Endothelial cell (in vitro differentiated cells): ENCODE measurements around the gene RCHY1. TPM values are rescaled to one million over a fixed set of nuclear protein-coding genes. Genes with fewer than 3 reads are reported as not detected.
"Not testable (repeated sequence)": the region's sequence is repeated elsewhere in the genome, so short reads cannot be mapped to it uniquely, and the experiment has no call there.

ENCODE experiments used
- DNase-seq: peaks from one replicate; pipeline ENCODE4 v3.0.0; 2021; ENCODE audit warnings: low spot score
- H3K27ac Mint-ChIP-seq: one replicate; pipeline ENCODE4 v1.8.0; 2021; ENCODE audit warnings: mixed read lengths, inconsistent platforms; ENCODE audit not compliant: unreplicated experiment
- H3K27me3 Mint-ChIP-seq: one replicate; pipeline ENCODE4 v1.8.0; 2021; ENCODE audit warnings: mild to moderate bottlenecking, moderate library complexity, mixed read lengths, inconsistent platforms; ENCODE audit not compliant: unreplicated experiment
- H3K36me3 Mint-ChIP-seq: one replicate; pipeline ENCODE4 v1.8.0; 2021; ENCODE audit warnings: mild to moderate bottlenecking, low read depth, mixed read lengths, inconsistent platforms; ENCODE audit not compliant: unreplicated experiment
- H3K4me1 Mint-ChIP-seq: one replicate; pipeline ENCODE4 v1.8.0; 2021; ENCODE audit warnings: mild to moderate bottlenecking, mixed read lengths, inconsistent platforms; ENCODE audit not compliant: unreplicated experiment
- H3K4me3 Mint-ChIP-seq: one replicate; pipeline ENCODE4 v1.8.0; 2021; ENCODE audit warnings: mild to moderate bottlenecking, mixed read lengths, inconsistent platforms; ENCODE audit not compliant: unreplicated experiment
- H3K9me3 Mint-ChIP-seq: one replicate; pipeline ENCODE4 v1.8.0; 2021; ENCODE audit warnings: mixed read lengths, inconsistent platforms; ENCODE audit not compliant: unreplicated experiment
- CTCF ChIP-seq: fragments of 200-600 bp; sonication (generic); IDR thresholded peaks from one replicate; pipeline ENCODE4 v1.5.0; 2021; ENCODE audit warnings: antibody characterized with exemption; ENCODE audit not compliant: unreplicated experiment
- total RNA-seq: library from RNA; stranded (reverse); fragmentation: NEBNext Ultra II Directional; extraction: Animal tissue kit (Norgen Biotek cat#: 25700); gene quantifications from one replicate; pipeline ENCODE4 v1.2.1, GENCODE V29; 2021; ENCODE audit not compliant: unreplicated experiment

The RCHY1 gene
- total RNA-seq, 1 donor from 2014 or later: 40.7 TPM

GRCh38 chr4:75552452-75552851 lies 38.2 kb upstream of the RCHY1 start:
- Mint-ChIP-seq H3K36me3 (no peaks in the 10 kb centered on the region), H3K4me1 (peaks cover 3% of the 10 kb centered on the region), H3K27ac (no peak overlapping the region), H3K27me3 (no peaks in the 10 kb centered on the region), H3K9me3 (no peaks in the 10 kb centered on the region), H3K4me3 (no peak overlapping the region)
- TF ChIP-seq CTCF: no peak
- DNase-seq: no peak

GRCh38 chr4:75549019-75549418 lies 34.8 kb upstream of the RCHY1 start:
- H3K4me3 Mint-ChIP-seq: no peak overlapping the region
- no peak overlapping the region for H3K27ac Mint-ChIP-seq
- no peaks in the 10 kb centered on the region for H3K9me3 Mint-ChIP-seq
- no peaks in the 10 kb centered on the region for H3K27me3 Mint-ChIP-seq
- peaks cover 3% of the 10 kb centered on the region for H3K4me1 Mint-ChIP-seq
- DNase-seq: no peak
- TF ChIP-seq CTCF: no peak
- no peaks in the 10 kb centered on the region for H3K36me3 Mint-ChIP-seq

GRCh38 chr4:75547647-75548387 lies 33.6 kb upstream of the RCHY1 start:
- Mint-ChIP-seq H3K9me3 (no peaks in the 10 kb centered on the region), H3K36me3 (no peaks in the 10 kb centered on the region), H3K27me3 (no peaks in the 10 kb centered on the region), H3K27ac (no peak overlapping the region), H3K4me3 (no peak overlapping the region), H3K4me1 (peaks cover 3% of the 10 kb centered on the region)
- peak; percentile 26 for DNase-seq
- no peak for TF ChIP-seq CTCF

- H3K9me3 Mint-ChIP-seq: no peaks in the 10 kb centered on the region
- peaks cover 3% of the 10 kb centered on the region for H3K4me1 Mint-ChIP-seq
- H3K4me3 Mint-ChIP-seq: no peak overlapping the region
- no peak for TF ChIP-seq CTCF
- H3K36me3 Mint-ChIP-seq: no peaks in the 10 kb centered on the region
- H3K27me3 Mint-ChIP-seq: no peaks in the 10 kb centered on the region
- no peak for DNase-seq
- no peak overlapping the region for H3K27ac Mint-ChIP-seq
Observed at GRCh38 chr4:75545526-75545925, 31.3 kb upstream of the RCHY1 start.

GRCh38 chr4:75544870-75545269 lies 30.7 kb upstream of the RCHY1 start:
- Mint-ChIP-seq H3K36me3 (no peaks in the 10 kb centered on the region), H3K4me3 (no peak overlapping the region), H3K27me3 (no peaks in the 10 kb centered on the region), H3K9me3 (no peaks in the 10 kb centered on the region), H3K27ac (no peak overlapping the region), H3K4me1 (peaks cover 6% of the 10 kb centered on the region)
- TF ChIP-seq CTCF: no peak
- DNase-seq: no peak

- not testable (repeated sequence) for H3K4me3 Mint-ChIP-seq, DNase-seq, H3K36me3 Mint-ChIP-seq, H3K27me3 Mint-ChIP-seq, H3K27ac Mint-ChIP-seq, H3K9me3 Mint-ChIP-seq
- peaks cover 12% of the 10 kb centered on the region for H3K4me1 Mint-ChIP-seq
Observed at GRCh38 chr4:75544220-75544619, 30.0 kb upstream of the RCHY1 start.
